H9 (cell line): Measurements from ENCODE around the gene OR8B12. TPM values are rescaled to one million over a fixed set of nuclear protein-coding genes. Genes with fewer than 3 reads are reported as not detected.

Experiments
- DNase-seq: peaks from one replicate; pipeline ENCODE4 v3.0.0-alpha.2; 2017
- H2AFZ ChIP-seq: one replicate; pipeline ENCODE4 v1.6.1; 2013; ENCODE audit warnings: mild to moderate bottlenecking, low read length, control low read depth, moderate library complexity
- H2AK5ac ChIP-seq: 2 replicates; pipeline ENCODE4 v1.6.1; 2013; ENCODE audit warnings: low read length, control low read depth, mixed read lengths; ENCODE audit not compliant: insufficient read length
- H2BK120ac ChIP-seq: one replicate; pipeline ENCODE4 v1.6.1; 2013; ENCODE audit warnings: low read depth, mild to moderate bottlenecking, low read length, control low read depth, inconsistent platforms; ENCODE audit not compliant: poor library complexity, severe bottlenecking
- H2BK12ac ChIP-seq: 2 replicates; pipeline ENCODE4 v1.6.1; 2013; ENCODE audit warnings: low read length, control low read depth, mixed read lengths, low read depth; ENCODE audit not compliant: insufficient read length
- H2BK15ac ChIP-seq: 2 replicates; pipeline ENCODE4 v1.6.1; 2013; ENCODE audit warnings: low read depth, low read length, control low read depth
- H2BK20ac ChIP-seq: one replicate; pipeline ENCODE4 v1.6.1; 2013; ENCODE audit warnings: low read depth, mild to moderate bottlenecking, low read length, control low read depth, inconsistent platforms; ENCODE audit not compliant: poor library complexity, severe bottlenecking
- H2BK5ac ChIP-seq: 2 replicates; pipeline ENCODE4 v1.6.1; 2013; ENCODE audit warnings: low read length, control low read depth, mixed read lengths; ENCODE audit not compliant: insufficient read length
- H3K14ac ChIP-seq: 2 replicates; pipeline ENCODE4 v1.6.1; 2013; ENCODE audit warnings: low read length, control low read depth; ENCODE audit not compliant: insufficient read depth
- H3K18ac ChIP-seq: 2 replicates; pipeline ENCODE4 v1.6.1; 2013; ENCODE audit warnings: low read depth, mild to moderate bottlenecking, mixed read lengths, low read length, control low read depth; ENCODE audit not compliant: insufficient read length
- H3K23ac ChIP-seq: 2 replicates; pipeline ENCODE4 v1.6.1; 2013; ENCODE audit warnings: low read length, control low read depth, mixed read lengths, low read depth; ENCODE audit not compliant: insufficient read length
- H3K23me2 ChIP-seq: 2 replicates; pipeline ENCODE4 v1.6.1; 2013; ENCODE audit warnings: low read depth, mild to moderate bottlenecking, mixed read lengths, low read length, control low read depth; ENCODE audit not compliant: insufficient read length, poor library complexity, severe bottlenecking
- H3K27ac ChIP-seq: 2 replicates; pipeline ENCODE4 v1.5.1; 2013; ENCODE audit warnings: low read length, control low read depth, mixed read lengths, low read depth; ENCODE audit not compliant: insufficient read length
- H3K27me3 ChIP-seq: 2 replicates; pipeline ENCODE4 v1.6.1; 2013; ENCODE audit warnings: low read length, control low read depth, inconsistent platforms; ENCODE audit not compliant: insufficient read depth
- H3K4ac ChIP-seq: 2 replicates; pipeline ENCODE4 v1.6.1; 2013; ENCODE audit warnings: low read depth, mild to moderate bottlenecking, control low read depth, inconsistent platforms, low read length, moderate library complexity
- H3K4me1 ChIP-seq: 2 replicates; pipeline ENCODE4 v1.6.1; 2013; ENCODE audit warnings: low read length, control low read depth, inconsistent platforms; ENCODE audit not compliant: insufficient read depth
- H3K4me2 ChIP-seq: 2 replicates; pipeline ENCODE4 v1.6.1; 2013; ENCODE audit warnings: low read length, control low read depth, mixed read lengths; ENCODE audit not compliant: insufficient read length, insufficient read depth
- H3K56ac ChIP-seq: 2 replicates; pipeline ENCODE4 v1.6.1; 2013; ENCODE audit warnings: low read depth, mild to moderate bottlenecking, mixed read lengths, low read length, control low read depth; ENCODE audit not compliant: insufficient read length
- H3K79me1 ChIP-seq: 2 replicates; pipeline ENCODE4 v1.6.1; 2013; ENCODE audit warnings: low read depth, mild to moderate bottlenecking, moderate library complexity, low read length, control low read depth, inconsistent platforms; ENCODE audit not compliant: insufficient read depth, poor library complexity, severe bottlenecking
- H3K79me2 ChIP-seq: 2 replicates; pipeline ENCODE4 v1.6.1; 2013; ENCODE audit warnings: low read length, control low read depth, inconsistent platforms; ENCODE audit not compliant: insufficient read depth
- H3K9ac ChIP-seq: 2 replicates; pipeline ENCODE4 v1.6.1; 2013; ENCODE audit warnings: low read length, control low read depth, mixed read lengths; ENCODE audit not compliant: insufficient read length; ENCODE audit errors: extremely low read depth
- H3K9me3 ChIP-seq: one replicate; pipeline ENCODE4 v1.6.1; 2013; ENCODE audit warnings: low read depth, low read length, inconsistent platforms; ENCODE audit not compliant: control insufficient read depth
- H3T11ph ChIP-seq: one replicate; pipeline ENCODE4 v1.6.1; 2013; ENCODE audit warnings: mild to moderate bottlenecking, low read length, control low read depth, inconsistent platforms
- H4K20me1 ChIP-seq: one replicate; pipeline ENCODE4 v1.6.1; 2013; ENCODE audit not compliant: control insufficient read depth, insufficient read length, insufficient read depth
- H4K5ac ChIP-seq: 2 replicates; pipeline ENCODE4 v1.6.1; 2013; ENCODE audit warnings: low read depth, mild to moderate bottlenecking, mixed read lengths, low read length, control low read depth; ENCODE audit not compliant: insufficient read length
- H4K8ac ChIP-seq: replicated peaks from 2 replicates; pipeline ENCODE4 v1.6.1; 2013; ENCODE audit warnings: low read length, control low read depth, mixed read lengths, low read depth; ENCODE audit not compliant: insufficient read length
- H4K91ac ChIP-seq: 2 replicates; pipeline ENCODE4 v1.6.1; 2013; ENCODE audit warnings: low read depth, mild to moderate bottlenecking, moderate library complexity, mixed read lengths, low read length, control low read depth; ENCODE audit not compliant: insufficient read length
- H3K27ac Mint-ChIP-seq, 3 experiments: 2 replicates in 2 of 3; 3 replicates in 1 of 3; pipeline ENCODE4 v1.8.0; 2020 to 2021; ENCODE audit warnings: mixed read lengths in 3 of 3, mild to moderate bottlenecking in 1 of 3, moderate library complexity in 1 of 3
- H3K27me3 Mint-ChIP-seq: 2 replicates; pipeline ENCODE4 v1.8.0; 2021; ENCODE audit warnings: low read depth, mild to moderate bottlenecking, moderate library complexity, mixed read lengths
- H3K36me3 Mint-ChIP-seq, 3 experiments: 2 replicates in 2 of 3; 3 replicates in 1 of 3; pipeline ENCODE4 v1.8.0; 2020 to 2021; ENCODE audit warnings: low read depth in 3 of 3, mixed read lengths in 3 of 3; ENCODE audit not compliant: insufficient read depth in 1 of 3
- H3K4me1 Mint-ChIP-seq, 2 experiments: 2 replicates each; pipeline ENCODE4 v1.8.0; 2020; ENCODE audit warnings: mixed read lengths in 2 of 2
- H3K4me3 Mint-ChIP-seq, 2 experiments: 2 replicates in 1 of 2; 3 replicates in 1 of 2; pipeline ENCODE4 v1.8.0; 2020 to 2021; ENCODE audit warnings: mild to moderate bottlenecking in 2 of 2, mixed read lengths in 2 of 2, moderate library complexity in 1 of 2
- H3K9me3 Mint-ChIP-seq, 2 experiments: 2 replicates in 1 of 2; 3 replicates in 1 of 2; pipeline ENCODE4 v1.8.0; 2020; ENCODE audit warnings: mild to moderate bottlenecking in 2 of 2, mixed read lengths in 2 of 2, moderate library complexity in 1 of 2
- CTCF ChIP-seq: fragments of 200-600 bp; sonication (generic); conservative IDR thresholded peaks from 3 replicates; pipeline ENCODE4 v1.8.0; 2021; ENCODE audit warnings: antibody characterized with exemption, mild to moderate bottlenecking
- WGBS: extraction: QIAGEN DNeasy Blood & Tissue Kit; methylation state at CpG from one replicate; pipeline ENCODE4 v1.1.7; 2013; ENCODE audit warnings: missing lambda C conversion rate, low lambda C conversion rate, mixed read lengths; ENCODE audit not compliant: insufficient read length; ENCODE audit errors: extremely low coverage; 5-methylcytosine and 5-hydroxymethylcytosine counted together
- total RNA-seq: library from RNA; stranded (reverse); gene quantifications from 2 replicates; pipeline ENCODE4 v1.2.1, GENCODE V29; 2021

Gene OR8B12
- total RNA-seq, 1 experiment from 2014 or later = not detected

GRCh38 chr11:124586238-124586860 is 42.9 kb upstream of the OR8B12 start:
- Histone ChIP-seq H3K23ac (no peak overlapping the region), H3K56ac (no peak overlapping the region), H3K27me3 (no peaks in the 10 kb centered on the region), H3K4me2 (no peak overlapping the region), H3K4ac (no peak overlapping the region), H3K23me2 (no peaks in the 10 kb centered on the region), H4K5ac (no peak overlapping the region), H4K20me1 (no peaks in the 10 kb centered on the region), H3K9ac (no peak overlapping the region), H2BK5ac (no peak overlapping the region), H2BK20ac (no peak overlapping the region), H3K18ac (no peak overlapping the region), H3K79me1 (no peaks in the 10 kb centered on the region), H4K8ac (no peak overlapping the region), H2AK5ac (no peak overlapping the region), H4K91ac (no peak overlapping the region), H2BK120ac (no peak overlapping the region), H2AFZ (no peak overlapping the region), H2BK12ac (no peak overlapping the region), H2BK15ac (no peak overlapping the region), H3K79me2 (no peaks in the 10 kb centered on the region), H3K4me1 (no peaks in the 10 kb centered on the region), H3K9me3 (no peaks in the 10 kb centered on the region), H3K27ac (no peak overlapping the region), H3T11ph (no peak overlapping the region), H3K14ac (no peak overlapping the region)
- H3K9me3 Mint-ChIP-seq = no peaks in the 10 kb centered on the region
- no CpG with 5 or more reads among the region's 3 CpGs for WGBS
- 0 out of 4 replicates have a peak, but pooled peaks cover 0 to 3% of the 10 kb centered on the region in 2 experiments for H3K4me1 Mint-ChIP-seq
- H3K27ac Mint-ChIP-seq = no peak overlapping the region
- no peaks in the 10 kb centered on the region for H3K36me3 Mint-ChIP-seq
- no peaks in the 10 kb centered on the region for H3K27me3 Mint-ChIP-seq
- H3K4me3 Mint-ChIP-seq = no peak overlapping the region
- peak; percentile 73 for TF ChIP-seq CTCF
- peak; percentile 46 for DNase-seq
